Nephron progenitor cell (in vitro differentiated cells): ENCODE results near the gene SMAD1.

Source experiments
- DNase-seq: peaks from one replicate; pipeline ENCODE4 v3.0.0; 2021
- H3K27ac Mint-ChIP-seq: 2 replicates; pipeline ENCODE4 v1.8.0; 2021; ENCODE audit warnings: mild to moderate bottlenecking, moderate library complexity, mixed read lengths
- H3K27me3 Mint-ChIP-seq: 2 replicates; pipeline ENCODE4 v1.8.0; 2021; ENCODE audit warnings: mild to moderate bottlenecking, low read depth, mixed read lengths; ENCODE audit not compliant: poor library complexity
- H3K36me3 Mint-ChIP-seq: 2 replicates; pipeline ENCODE4 v1.8.0; 2021; ENCODE audit warnings: low read depth, mixed read lengths
- H3K4me1 Mint-ChIP-seq: 2 replicates; pipeline ENCODE4 v1.8.0; 2021; ENCODE audit warnings: mixed read lengths
- H3K4me3 Mint-ChIP-seq: 2 replicates; pipeline ENCODE4 v1.8.0; 2021; ENCODE audit warnings: mild to moderate bottlenecking, moderate library complexity, mixed read lengths
- H3K9me3 Mint-ChIP-seq: 2 replicates; pipeline ENCODE4 v1.8.0; 2021; ENCODE audit warnings: mild to moderate bottlenecking, moderate library complexity, mixed read lengths
- TF ChIP-seq, protein P1 (sequence below): fragments of 200-600 bp; sonication (generic); IDR thresholded peaks from 2 replicates; pipeline ENCODE4 v1.5.0; 2021; ENCODE audit warnings: antibody characterized with exemption

SMAD1 gene

DNA sequence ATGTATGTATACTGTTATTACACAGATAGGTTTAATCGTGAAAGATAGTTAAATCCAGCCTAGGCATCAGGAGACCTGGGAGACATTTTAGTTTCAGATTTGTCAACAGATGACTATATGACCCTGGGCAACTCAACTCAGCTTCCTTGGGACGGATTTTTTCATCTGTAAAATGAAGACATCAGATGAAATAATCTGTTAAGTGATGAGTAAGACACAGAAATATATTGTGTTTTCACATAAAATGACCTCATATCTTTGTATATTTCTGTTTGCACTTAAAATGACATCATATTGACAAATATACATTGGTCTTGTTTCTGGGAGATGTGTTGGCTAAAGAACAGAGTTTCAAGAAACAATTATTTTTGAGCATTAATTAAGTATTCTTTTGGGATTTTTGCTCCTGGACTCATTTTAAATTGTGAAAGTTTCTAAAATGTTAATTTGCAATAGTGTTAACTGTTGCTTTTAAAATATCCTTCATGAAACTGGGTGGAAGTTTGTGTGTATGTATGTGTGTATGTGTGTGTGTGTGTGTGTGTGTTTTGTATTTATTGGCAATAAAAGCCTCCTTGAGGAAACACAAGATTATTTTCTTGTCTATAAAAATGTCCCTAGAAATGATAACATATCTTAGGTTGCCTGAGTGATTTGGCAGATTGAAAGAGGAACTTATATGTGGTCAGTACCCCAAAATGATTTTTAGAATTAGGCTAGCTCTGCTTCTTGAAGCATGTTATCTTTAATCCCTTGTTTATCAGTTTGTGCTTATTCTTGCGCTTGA is 108.5 kb downstream of the SMAD1 start:
- Mint-ChIP-seq H3K9me3 (peaks cover 36% of the 10 kb centered on the region), H3K27me3 (peaks cover 18% of the 10 kb centered on the region), H3K27ac (no peak overlapping the region), H3K4me1 (no peaks in the 10 kb centered on the region), H3K36me3 (no peaks in the 10 kb centered on the region), H3K4me3 (no peak overlapping the region)
- TF ChIP-seq, protein P1, sequence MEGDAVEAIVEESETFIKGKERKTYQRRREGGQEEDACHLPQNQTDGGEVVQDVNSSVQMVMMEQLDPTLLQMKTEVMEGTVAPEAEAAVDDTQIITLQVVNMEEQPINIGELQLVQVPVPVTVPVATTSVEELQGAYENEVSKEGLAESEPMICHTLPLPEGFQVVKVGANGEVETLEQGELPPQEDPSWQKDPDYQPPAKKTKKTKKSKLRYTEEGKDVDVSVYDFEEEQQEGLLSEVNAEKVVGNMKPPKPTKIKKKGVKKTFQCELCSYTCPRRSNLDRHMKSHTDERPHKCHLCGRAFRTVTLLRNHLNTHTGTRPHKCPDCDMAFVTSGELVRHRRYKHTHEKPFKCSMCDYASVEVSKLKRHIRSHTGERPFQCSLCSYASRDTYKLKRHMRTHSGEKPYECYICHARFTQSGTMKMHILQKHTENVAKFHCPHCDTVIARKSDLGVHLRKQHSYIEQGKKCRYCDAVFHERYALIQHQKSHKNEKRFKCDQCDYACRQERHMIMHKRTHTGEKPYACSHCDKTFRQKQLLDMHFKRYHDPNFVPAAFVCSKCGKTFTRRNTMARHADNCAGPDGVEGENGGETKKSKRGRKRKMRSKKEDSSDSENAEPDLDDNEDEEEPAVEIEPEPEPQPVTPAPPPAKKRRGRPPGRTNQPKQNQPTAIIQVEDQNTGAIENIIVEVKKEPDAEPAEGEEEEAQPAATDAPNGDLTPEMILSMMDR, result no peak
- no peak for DNase-seq

DNA sequence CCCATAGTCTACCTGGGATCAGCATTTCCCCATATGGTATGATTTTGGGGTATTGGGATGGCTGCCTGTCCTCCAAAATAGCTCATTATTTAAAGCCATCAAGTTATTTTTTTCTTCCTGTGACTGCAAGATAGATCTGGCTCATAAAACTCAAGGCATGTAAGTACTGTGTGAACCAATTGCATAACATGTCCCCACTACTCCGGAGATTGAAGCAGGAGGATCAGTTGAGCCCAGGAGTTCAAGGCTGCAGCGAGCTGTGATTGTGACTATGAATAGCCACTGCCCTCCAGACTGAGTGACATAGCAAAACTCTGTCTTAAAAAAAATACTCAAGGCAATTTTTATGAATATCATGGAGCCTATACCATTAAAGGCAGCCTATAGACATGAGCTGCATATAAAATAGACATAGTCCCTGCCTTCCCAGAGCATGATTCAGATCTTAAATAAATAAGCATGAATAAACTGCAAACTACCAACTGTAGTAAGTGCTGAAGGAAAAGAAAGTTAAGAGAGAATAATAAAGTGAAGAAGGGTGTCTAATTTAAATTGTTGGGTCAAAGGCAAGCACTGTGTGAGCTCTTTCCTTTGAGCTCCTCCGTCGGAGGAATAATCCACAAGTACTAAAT is 120.6 kb downstream of the SMAD1 start:
- no peak overlapping the region for H3K4me3 Mint-ChIP-seq
- peaks cover 15% of the 10 kb centered on the region for H3K36me3 Mint-ChIP-seq
- TF ChIP-seq, protein P1, result no peak
- no peaks in the 10 kb centered on the region for H3K4me1 Mint-ChIP-seq
- H3K9me3 Mint-ChIP-seq, result peaks cover 28% of the 10 kb centered on the region
- DNase-seq, result no peak
- H3K27me3 Mint-ChIP-seq, result peaks cover 5% of the 10 kb centered on the region
- H3K27ac Mint-ChIP-seq, result no peak overlapping the region

DNA sequence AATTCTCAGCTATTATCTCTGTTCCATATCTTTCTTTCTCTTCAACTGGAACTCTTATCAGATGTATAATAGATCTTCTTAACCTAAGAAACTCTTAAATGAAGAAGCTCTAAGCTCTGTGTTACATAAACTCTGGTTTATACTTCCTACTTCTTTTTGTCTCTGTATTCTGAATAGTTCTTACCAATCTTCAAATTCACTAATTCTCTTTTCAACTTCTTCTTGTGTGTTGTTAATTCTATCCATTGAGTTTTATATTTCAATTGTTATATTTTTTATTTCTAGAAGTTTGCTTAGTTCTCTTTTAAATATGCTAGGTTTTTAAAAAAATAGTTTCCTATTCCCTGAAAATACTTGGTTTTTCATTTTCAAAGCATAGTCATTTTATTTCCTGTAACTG is 124.3 kb downstream of the SMAD1 start:
- Mint-ChIP-seq H3K27me3 (peaks cover 8% of the 10 kb centered on the region), H3K9me3 (peaks cover 25% of the 10 kb centered on the region), H3K36me3 (peaks cover 11% of the 10 kb centered on the region)

More for the DNA sequence above, 124.3 kb downstream of the SMAD1 start:
- no peak for DNase-seq
- H3K4me1 Mint-ChIP-seq, result no peaks in the 10 kb centered on the region
- no peak overlapping the region for H3K27ac Mint-ChIP-seq
- no peak overlapping the region for H3K4me3 Mint-ChIP-seq
- TF ChIP-seq, protein P1, result no peak
